ENCODE measurements around the gene YPEL4.
A peak's percentile ranks its signal among the peaks of the same experiment; 100 is the strongest.

Gene YPEL4

GRCh38 chr11:57648801-57649735 is 644 bp downstream of the YPEL4 start:
- no peak for DNase-seq

- no peak for DNase-seq
These were observed 1.5 kb downstream of the YPEL4 start for GRCh38 chr11:57647960-57648800.

- DNase-seq = no peak
These were observed 2.3 kb downstream of the YPEL4 start for GRCh38 chr11:57647372-57647771.

GRCh38 chr11:57646799-57647303 is 2.9 kb downstream of the YPEL4 start:
- DNase-seq = no peak

GRCh38 chr11:57646194-57646798 is 3.4 kb downstream of the YPEL4 start:
- DNase-seq = no peak

GRCh38 chr11:57645689-57646085 is 4.0 kb downstream of the YPEL4 start:
- DNase-seq = no peak

- DNase-seq = peak; percentile 32
These were observed 4.7 kb downstream of the YPEL4 start for GRCh38 chr11:57644748-57645688.

- DNase-seq = no peak
These were observed 5.9 kb downstream of the YPEL4 start for GRCh38 chr11:57643802-57644201.

- DNase-seq = no peak
These were observed 8.5 kb downstream of the YPEL4 start for GRCh38 chr11:57641011-57641807.

GRCh38 chr11:57640068-57640800 is 9.5 kb downstream of the YPEL4 start:
- DNase-seq = no peak

GRCh38 chr11:57639321-57640067 is 10.2 kb downstream of the YPEL4 start:
- no peak for DNase-seq

- DNase-seq = no peak
These were observed 10.8 kb downstream of the YPEL4 start for GRCh38 chr11:57638811-57639320.

GRCh38 chr11:57638005-57638781 is 11.5 kb downstream of the YPEL4 start:
- peak; percentile 60 for DNase-seq

GRCh38 chr11:57637626-57638004 is 12.1 kb downstream of the YPEL4 start:
- no peak for DNase-seq

- no peak for DNase-seq
These were observed 14.5 kb downstream of the YPEL4 start for GRCh38 chr11:57635246-57635645.

GRCh38 chr11:57634311-57634710 is 15.4 kb downstream of the YPEL4 start:
- DNase-seq = no peak

- DNase-seq = no peak
These were observed 16.2 kb downstream of the YPEL4 start for GRCh38 chr11:57633394-57634070.

GRCh38 chr11:57632116-57632515 is 17.6 kb downstream of the YPEL4 start:
- DNase-seq = no peak
